ENCODE results near the gene SKP2.

- TF ChIP-seq CTCF (IDR thresholded peaks at IDR 0.05; ENCODE audit: low read depth, low read length) (no peak), POLR2A (IDR thresholded peaks at IDR 0.05; ENCODE audit: extremely low read depth, insufficient read length) (no peak), MAX (IDR thresholded peaks at IDR 0.05; ENCODE audit: low read depth, low read length) (no peak), MYC (IDR thresholded peaks at IDR 0.05; ENCODE audit: low read depth, low read length) (no peak)
Observed at GRCh38 chr5:36156121-36156601, 4.2 kb downstream of the SKP2 start.
